Left hindlimb (tissue), 1 donor: ENCODE results near the gene KRT25.

Source experiments
- DNase-seq: peaks from one replicate; pipeline ENCODE4 v3.0.0-alpha.2; 2018

Gene KRT25

GRCh38 chr17:40755231-40755630, at the start of gene KRT25:
Gene KRT25, minus strand, starts transcription at chr17:40755331. Its CDS starts 60 bp downstream, at chr17:40755271.
- DNase-seq: no peak

- DNase-seq: peak; percentile 76
These were observed 48.5 kb upstream of the KRT25 start for GRCh38 chr17:40803617-40804082.

- DNase-seq: no peak
These were observed 46.0 kb upstream of the KRT25 start for GRCh38 chr17:40801157-40801556.

GRCh38 chr17:40800381-40800780, 45.2 kb upstream of the KRT25 start:
- no peak for DNase-seq

- DNase-seq: no peak
These were observed 44.7 kb upstream of the KRT25 start, which contains the start of gene KRT28 for GRCh38 chr17:40799859-40800258. Gene KRT28, minus strand, starts transcription at chr17:40799959. Its CDS starts 66 bp downstream, at chr17:40799893.

- DNase-seq: no peak
These were observed 41.7 kb upstream of the KRT25 start for GRCh38 chr17:40796846-40797245.

GRCh38 chr17:40795019-40795667, 40.0 kb upstream of the KRT25 start:
- DNase-seq: no peak

GRCh38 chr17:40794466-40794865, 39.3 kb upstream of the KRT25 start:
- DNase-seq: no peak

- no peak for DNase-seq
These were observed 38.7 kb upstream of the KRT25 start for GRCh38 chr17:40793832-40794231.

- DNase-seq: no peak
These were observed 36.8 kb upstream of the KRT25 start for GRCh38 chr17:40791787-40792436.

- no peak for DNase-seq
These were observed 36.0 kb upstream of the KRT25 start for GRCh38 chr17:40791111-40791510.

- DNase-seq: no peak
These were observed 27.3 kb upstream of the KRT25 start, which contains the start of gene KRT27 for GRCh38 chr17:40782450-40782849. Gene KRT27, minus strand, starts transcription at chr17:40782550. Its CDS starts 57 bp downstream, at chr17:40782493.

- DNase-seq: no peak
These were observed 24.2 kb upstream of the KRT25 start for GRCh38 chr17:40779181-40779909.

GRCh38 chr17:40778461-40778860, 23.3 kb upstream of the KRT25 start:
- no peak for DNase-seq

GRCh38 chr17:40777971-40778370, 22.8 kb upstream of the KRT25 start:
- no peak for DNase-seq

GRCh38 chr17:40777459-40777858, 22.3 kb upstream of the KRT25 start:
- DNase-seq: no peak

- DNase-seq: peak; percentile 36
These were observed 20.8 kb upstream of the KRT25 start for GRCh38 chr17:40775945-40776344.

GRCh38 chr17:40772101-40772500, 17.0 kb upstream of the KRT25 start, which contains the start of gene KRT26:
Gene KRT26, minus strand, starts transcription at chr17:40772201. Its CDS starts 88 bp downstream, at chr17:40772113.
- no peak for DNase-seq

GRCh38 chr17:40765657-40766056, 10.5 kb upstream of the KRT25 start:
- DNase-seq: no peak

- no peak for DNase-seq
These were observed 8.6 kb upstream of the KRT25 start for GRCh38 chr17:40763752-40764151.

- no peak for DNase-seq
These were observed 5.2 kb upstream of the KRT25 start for GRCh38 chr17:40760105-40761016.

- DNase-seq: no peak
These were observed 1.3 kb downstream of the KRT25 start for GRCh38 chr17:40753804-40754203.
